Mesendoderm (in vitro differentiated cells): ENCODE measurements around the gene ACOT7.

Source experiments
- DNase-seq: peaks from one replicate; pipeline ENCODE4 v3.0.0; 2013
- H2AK5ac ChIP-seq: 2 replicates; pipeline ENCODE4 v1.6.1; 2013; ENCODE audit warnings: low read length, inconsistent platforms
- H2BK120ac ChIP-seq: 2 replicates; pipeline ENCODE4 v1.6.1; 2013; ENCODE audit warnings: low read depth, mild to moderate bottlenecking, low read length, moderate library complexity, mixed read lengths
- H2BK15ac ChIP-seq: replicated peaks from 2 replicates; pipeline ENCODE4 v1.6.1; 2013; ENCODE audit warnings: low read depth, mild to moderate bottlenecking, moderate library complexity
- H2BK5ac ChIP-seq: 2 replicates; pipeline ENCODE4 v1.6.1; 2013; ENCODE audit warnings: low read length, inconsistent platforms
- H3K18ac ChIP-seq: 2 replicates; pipeline ENCODE4 v1.6.1; 2013; ENCODE audit warnings: mild to moderate bottlenecking, low read length, mixed read lengths
- H3K23ac ChIP-seq: one replicate; pipeline ENCODE4 v1.6.1; 2013; ENCODE audit warnings: low read length
- H3K27ac ChIP-seq: 2 replicates; pipeline ENCODE4 v1.5.1; 2013; ENCODE audit warnings: low read depth, mild to moderate bottlenecking, inconsistent platforms, low read length, moderate library complexity
- H3K27me3 ChIP-seq: 2 replicates; pipeline ENCODE4 v1.6.1; 2013; ENCODE audit warnings: low read length, control low read depth, mild to moderate bottlenecking, inconsistent platforms; ENCODE audit not compliant: insufficient read depth, poor library complexity
- H3K36me3 ChIP-seq: 2 replicates; pipeline ENCODE4 v1.6.1; 2013; ENCODE audit warnings: low read length, inconsistent platforms; ENCODE audit not compliant: control insufficient read depth, insufficient read depth
- H3K4ac ChIP-seq: one replicate; pipeline ENCODE4 v1.6.1; 2013; ENCODE audit warnings: low read depth, mild to moderate bottlenecking, low read length, moderate library complexity
- H3K4me1 ChIP-seq: 2 replicates; pipeline ENCODE4 v1.6.1; 2013; ENCODE audit warnings: low read depth, low read length, inconsistent platforms; ENCODE audit not compliant: control insufficient read depth
- H3K4me2 ChIP-seq: 2 replicates; pipeline ENCODE4 v1.6.1; 2013; ENCODE audit warnings: low read length
- H3K4me3 ChIP-seq: 2 replicates; pipeline ENCODE4 v1.5.1; 2013; ENCODE audit warnings: mild to moderate bottlenecking, low read length
- H3K56ac ChIP-seq: one replicate; pipeline ENCODE4 v1.6.1; 2013; ENCODE audit warnings: low read length
- H3K79me1 ChIP-seq: 2 replicates; pipeline ENCODE4 v1.6.1; 2013; ENCODE audit warnings: low read length, inconsistent platforms
- H3K79me2 ChIP-seq: 2 replicates; pipeline ENCODE4 v1.6.1; 2013; ENCODE audit warnings: mild to moderate bottlenecking, low read length; ENCODE audit not compliant: control insufficient read depth, insufficient read depth
- H3K9ac ChIP-seq: 2 replicates; pipeline ENCODE4 v1.6.1; 2013; ENCODE audit warnings: low read length, inconsistent platforms
- H4K5ac ChIP-seq: one replicate; pipeline ENCODE4 v1.6.1; 2013; ENCODE audit warnings: low read length
- H4K8ac ChIP-seq: one replicate; pipeline ENCODE4 v1.6.1; 2013; ENCODE audit warnings: low read depth, mild to moderate bottlenecking, control low read depth, low read length, moderate library complexity
- WGBS: extraction: QIAGEN DNeasy Blood & Tissue Kit; methylation state at CpG from one replicate; pipeline ENCODE4 v1.1.7; 2013; ENCODE audit warnings: low lambda C conversion rate, missing lambda C conversion rate; ENCODE audit not compliant: insufficient coverage; ENCODE audit errors: extremely low coverage; 5-methylcytosine and 5-hydroxymethylcytosine counted together

ACOT7 gene

DNA sequence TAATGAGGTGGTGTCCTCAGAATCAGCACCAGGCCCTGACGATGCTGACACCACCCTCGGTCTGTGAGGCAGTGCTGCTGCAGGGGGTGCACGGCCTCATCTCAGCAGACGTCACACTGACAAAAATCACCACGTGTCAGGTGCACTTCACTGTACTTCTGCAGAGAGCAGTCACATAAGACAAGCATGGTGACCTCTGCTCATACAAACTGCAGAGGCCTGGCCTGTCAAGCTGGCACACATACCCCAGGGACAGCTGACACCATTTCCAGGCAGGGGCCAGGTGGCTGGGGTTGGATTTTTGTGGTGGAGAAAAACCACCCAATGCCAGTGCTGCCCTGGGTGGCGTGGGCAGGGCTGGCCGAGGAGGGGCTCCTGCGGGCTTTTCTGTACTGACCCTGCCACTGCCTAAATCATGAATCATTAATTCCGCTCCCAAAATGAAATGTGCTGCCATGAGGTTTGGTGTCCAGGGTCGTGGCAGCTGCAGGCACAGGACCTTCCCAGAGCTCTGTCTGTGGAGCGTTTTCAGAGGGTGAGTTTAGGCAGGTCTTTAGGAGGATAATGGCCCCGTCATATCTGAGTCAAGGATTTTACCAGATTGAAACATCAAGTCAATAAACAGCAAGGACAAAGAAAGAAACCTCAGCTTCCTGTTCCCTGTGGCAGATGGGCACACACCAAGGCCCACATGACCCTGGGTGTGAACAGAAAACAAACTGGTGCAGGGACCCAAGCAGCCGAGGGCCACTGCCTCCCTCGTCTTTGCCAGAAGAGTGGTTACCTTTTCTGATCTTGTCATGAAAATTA, 99.3 kb downstream of the ACOT7 start:
- no CpG with 5 or more reads among the region's 14 CpGs for WGBS
- Histone ChIP-seq H3K4me3 (no peak overlapping the region), H2BK5ac (no peak overlapping the region), H3K18ac (no peak overlapping the region), H3K56ac (no peak overlapping the region), H3K4me2 (no peak overlapping the region), H4K8ac (no peak overlapping the region), H3K79me2 (no peaks in the 10 kb centered on the region), H2BK120ac (no peak overlapping the region), H4K5ac (no peak overlapping the region), H3K4ac (no peak overlapping the region), H2AK5ac (no peak overlapping the region), H2BK15ac (no peak overlapping the region), H3K23ac (no peak overlapping the region), H3K27ac (no peak overlapping the region), H3K4me1 (no peaks in the 10 kb centered on the region), H3K27me3 (no peaks in the 10 kb centered on the region), H3K79me1 (no peaks in the 10 kb centered on the region), H3K9ac (no peak overlapping the region), H3K36me3 (no peaks in the 10 kb centered on the region)
- DNase-seq = no peak

DNA sequence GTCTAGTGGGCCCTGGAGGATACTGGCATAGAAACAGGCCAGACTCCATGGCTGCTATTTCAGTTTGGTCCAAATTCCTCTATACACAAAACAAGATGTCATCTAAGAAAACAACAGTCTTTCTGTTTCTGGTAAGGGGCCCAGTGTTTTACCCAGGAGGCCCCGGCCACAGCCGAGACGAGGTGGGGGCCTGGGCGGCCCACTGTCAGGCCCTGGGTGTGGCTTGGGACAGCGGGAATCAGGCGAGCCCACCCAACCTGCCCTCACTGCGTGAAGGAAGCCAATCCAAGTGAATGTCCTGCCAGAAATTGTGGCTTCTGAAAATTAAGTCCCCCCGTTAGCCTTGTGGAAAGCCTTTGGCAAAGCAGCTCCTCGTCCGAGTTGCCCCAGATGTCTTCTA, 101.5 kb downstream of the ACOT7 start:
- H2BK120ac ChIP-seq = no peak overlapping the region
- no peak overlapping the region for H3K9ac ChIP-seq
- no peak overlapping the region for H4K8ac ChIP-seq
- H3K36me3 ChIP-seq = no peaks in the 10 kb centered on the region
- no peaks in the 10 kb centered on the region for H3K27me3 ChIP-seq
- no peak overlapping the region for H3K4me2 ChIP-seq
- no peak overlapping the region for H2BK5ac ChIP-seq
- H3K27ac ChIP-seq = no peak overlapping the region
- H3K56ac ChIP-seq = no peak overlapping the region
- no peak overlapping the region for H2BK15ac ChIP-seq
- no peak for DNase-seq
- no peaks in the 10 kb centered on the region for H3K4me1 ChIP-seq
- no peak overlapping the region for H3K23ac ChIP-seq
- no peak overlapping the region for H3K4ac ChIP-seq
- H2AK5ac ChIP-seq = no peak overlapping the region
- H3K79me1 ChIP-seq = no peaks in the 10 kb centered on the region
- H3K18ac ChIP-seq = no peak overlapping the region
- H3K79me2 ChIP-seq = no peaks in the 10 kb centered on the region
- no CpG with 5 or more reads among the region's 10 CpGs for WGBS
- no peak overlapping the region for H3K4me3 ChIP-seq
- no peak overlapping the region for H4K5ac ChIP-seq

DNA sequence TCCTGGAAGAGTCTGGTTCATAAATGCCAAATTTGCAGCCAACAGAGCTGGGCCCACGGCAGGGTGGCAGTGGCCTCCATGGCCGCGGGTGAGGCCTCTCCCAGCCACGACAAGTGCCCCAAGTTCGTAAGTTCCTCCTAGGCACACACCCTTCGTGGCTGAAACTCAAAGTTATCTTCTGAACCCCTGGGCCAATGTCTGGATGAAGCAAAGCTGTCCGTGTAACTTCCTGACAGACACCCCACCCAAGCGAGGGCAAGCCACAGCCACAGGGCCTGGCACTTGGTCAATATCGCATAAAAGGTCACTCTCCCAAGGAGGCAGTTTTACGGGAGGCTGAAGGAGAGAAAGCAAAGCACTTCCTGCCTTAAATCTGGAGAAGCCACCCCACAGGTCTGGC, 104.9 kb downstream of the ACOT7 start:
- no peak for DNase-seq
- no peak overlapping the region for H3K23ac ChIP-seq
- H3K79me2 ChIP-seq = no peaks in the 10 kb centered on the region
- WGBS = no CpG with 5 or more reads among the region's 10 CpGs
- H2AK5ac ChIP-seq = no peak overlapping the region
- no peaks in the 10 kb centered on the region for H3K36me3 ChIP-seq
- no peak overlapping the region for H3K56ac ChIP-seq
- H3K18ac ChIP-seq = no peak overlapping the region
- H3K9ac ChIP-seq = no peak overlapping the region
- no peak overlapping the region for H3K4ac ChIP-seq
- H3K4me3 ChIP-seq = no peak overlapping the region
- H2BK15ac ChIP-seq = no peak overlapping the region
- H3K27me3 ChIP-seq = no peaks in the 10 kb centered on the region
- no peak overlapping the region for H3K27ac ChIP-seq
- no peak overlapping the region for H4K5ac ChIP-seq
- H3K4me1 ChIP-seq = no peaks in the 10 kb centered on the region
- no peaks in the 10 kb centered on the region for H3K79me1 ChIP-seq
- H2BK5ac ChIP-seq = no peak overlapping the region
- no peak overlapping the region for H2BK120ac ChIP-seq
- H4K8ac ChIP-seq = no peak overlapping the region
- no peak overlapping the region for H3K4me2 ChIP-seq

GRCh38 chr1:6288026-6288425, 105.5 kb downstream of the ACOT7 start:
- Histone ChIP-seq H3K4me3 (no peak overlapping the region), H3K27ac (no peak overlapping the region), H3K36me3 (no peaks in the 10 kb centered on the region), H3K56ac (no peak overlapping the region), H3K4me2 (no peak overlapping the region), H3K23ac (no peak overlapping the region), H3K4me1 (no peaks in the 10 kb centered on the region), H3K79me2 (no peaks in the 10 kb centered on the region), H2BK5ac (no peak overlapping the region), H4K5ac (no peak overlapping the region), H2BK15ac (no peak overlapping the region), H3K27me3 (no peaks in the 10 kb centered on the region), H3K9ac (no peak overlapping the region), H3K79me1 (no peaks in the 10 kb centered on the region), H2BK120ac (no peak overlapping the region), H3K4ac (no peak overlapping the region), H4K8ac (no peak overlapping the region), H3K18ac (no peak overlapping the region), H2AK5ac (no peak overlapping the region)
- no peak for DNase-seq
- no CpG with 5 or more reads among the region's 14 CpGs for WGBS

- no peak overlapping the region for H2AK5ac ChIP-seq
- H3K18ac ChIP-seq = no peak overlapping the region
- H4K5ac ChIP-seq = no peak overlapping the region
- WGBS = no CpG with 5 or more reads among the region's 10 CpGs
- H2BK15ac ChIP-seq = no peak overlapping the region
- H3K27me3 ChIP-seq = no peaks in the 10 kb centered on the region
- H3K4me2 ChIP-seq = no peak overlapping the region
- no peak overlapping the region for H3K9ac ChIP-seq
- H3K23ac ChIP-seq = no peak overlapping the region
- H3K27ac ChIP-seq = no peak overlapping the region
- no peaks in the 10 kb centered on the region for H3K4me1 ChIP-seq
- H3K79me1 ChIP-seq = no peaks in the 10 kb centered on the region
- no peak overlapping the region for H3K4me3 ChIP-seq
- no peak overlapping the region for H2BK120ac ChIP-seq
- H3K4ac ChIP-seq = no peak overlapping the region
- H2BK5ac ChIP-seq = no peak overlapping the region
- H3K79me2 ChIP-seq = no peaks in the 10 kb centered on the region
- DNase-seq = no peak
- no peak overlapping the region for H4K8ac ChIP-seq
- H3K36me3 ChIP-seq = no peaks in the 10 kb centered on the region
- no peak overlapping the region for H3K56ac ChIP-seq
These were observed 106.1 kb downstream of the ACOT7 start for GRCh38 chr1:6287431-6287886.

- Histone ChIP-seq H3K79me1 (no peaks in the 10 kb centered on the region), H2AK5ac (no peak overlapping the region), H3K56ac (no peak overlapping the region), H4K5ac (no peak overlapping the region), H2BK120ac (no peak overlapping the region), H3K4ac (no peak overlapping the region), H2BK5ac (no peak overlapping the region), H3K4me1 (no peaks in the 10 kb centered on the region), H3K27me3 (no peaks in the 10 kb centered on the region), H3K36me3 (no peaks in the 10 kb centered on the region), H4K8ac (no peak overlapping the region), H2BK15ac (no peak overlapping the region), H3K18ac (no peak overlapping the region), H3K9ac (no peak overlapping the region), H3K4me2 (no peak overlapping the region), H3K4me3 (no peak overlapping the region), H3K23ac (no peak overlapping the region), H3K79me2 (no peaks in the 10 kb centered on the region), H3K27ac (no peak overlapping the region)
- DNase-seq = no peak
- no CpG with 5 or more reads among the region's 13 CpGs for WGBS
These were observed 106.5 kb downstream of the ACOT7 start for GRCh38 chr1:6287029-6287428.
